GM18870 (cell line): ENCODE data around the gene SYCE1L.
"Not testable (repeated sequence)": the region's sequence is repeated elsewhere in the genome, so short reads cannot be mapped to it uniquely, and the experiment has no call there.

Experiments used
- ATAC-seq: cut with Tn5 transposase; IDR thresholded peaks from one replicate; pipeline ENCODE4 v1.9.1; 2021; ENCODE audit warnings: moderate library complexity; ENCODE audit not compliant: unreplicated experiment

The SYCE1L gene

GRCh38 chr16:77242471-77242870 is 43.3 kb downstream of the SYCE1L start:
- ATAC-seq: not testable (repeated sequence)

- ATAC-seq: no peak
Measured at GRCh38 chr16:77246150-77246549, 46.9 kb downstream of the SYCE1L start.

DNA sequence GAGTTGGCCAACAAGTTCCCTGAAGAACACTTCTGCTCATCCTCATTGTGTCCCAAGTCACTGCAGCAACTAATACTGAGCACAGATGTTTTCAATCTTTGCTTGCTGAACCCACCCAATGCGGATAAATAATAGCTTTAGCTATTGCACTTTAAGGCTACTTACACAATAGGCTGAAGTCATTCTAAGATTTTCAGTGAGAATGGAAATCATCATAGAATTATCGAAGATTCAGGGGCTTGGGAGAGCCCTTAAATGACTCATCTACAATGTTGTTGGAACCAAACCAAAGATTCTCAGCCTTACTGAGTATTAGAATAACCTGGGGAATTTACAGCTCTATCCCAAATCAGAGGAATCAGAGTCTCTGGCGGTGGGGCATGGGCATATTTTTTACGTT is 51.2 kb downstream of the SYCE1L start:
- no peak for ATAC-seq
